Loucy (cell line): Measurements from ENCODE around the gene TPCN2.

Experiments used
- H2AFZ ChIP-seq: fragments of 200-600 bp; sonication (generic); 2 replicates; pipeline ENCODE4 v1.6.0; 2016; ENCODE audit warnings: antibody characterized with exemption, mild to moderate bottlenecking, low read length, moderate library complexity
- H3F3A ChIP-seq: fragments of 200-600 bp; 2 replicates; pipeline ENCODE4 v1.6.0; 2016; ENCODE audit warnings: antibody characterized with exemption, low read depth, mild to moderate bottlenecking
- H3K27me3 ChIP-seq: fragments of 200-600 bp; sonication (generic); 2 replicates; pipeline ENCODE4 v1.6.1; 2014; ENCODE audit warnings: low read length, mild to moderate bottlenecking; ENCODE audit not compliant: insufficient read depth, poor library complexity, severe bottlenecking
- H3K36me3 ChIP-seq: fragments of 200-600 bp; sonication (generic); 2 replicates; pipeline ENCODE4 v1.6.1; 2016; ENCODE audit warnings: low read length; ENCODE audit not compliant: insufficient read depth
- H3K4me1 ChIP-seq: fragments of 200-600 bp; sonication (generic); 2 replicates; pipeline ENCODE4 v1.5.1; 2014; ENCODE audit warnings: low read length, mild to moderate bottlenecking; ENCODE audit not compliant: insufficient read depth, poor library complexity, severe bottlenecking
- H3K4me2 ChIP-seq: fragments of 200-600 bp; sonication (generic); 2 replicates; pipeline ENCODE4 v1.6.0; 2014; ENCODE audit warnings: antibody characterized with exemption, low read length, low read depth, mild to moderate bottlenecking; ENCODE audit not compliant: poor library complexity, severe bottlenecking
- H3K4me3 ChIP-seq: fragments of 200-600 bp; sonication (generic); 2 replicates; pipeline ENCODE4 v1.5.1; 2014; ENCODE audit warnings: low read length, mild to moderate bottlenecking, mixed read lengths; ENCODE audit not compliant: poor library complexity, severe bottlenecking
- H3K79me2 ChIP-seq: fragments of 200-600 bp; sonication (generic); 2 replicates; pipeline ENCODE4 v1.6.1; 2014; ENCODE audit warnings: low read length; ENCODE audit not compliant: insufficient read depth
- H3K9ac ChIP-seq: fragments of 200-600 bp; sonication (generic); 2 replicates; pipeline ENCODE4 v1.6.0; 2014; ENCODE audit warnings: mild to moderate bottlenecking, low read depth, low read length, moderate library complexity; ENCODE audit not compliant: poor library complexity, severe bottlenecking
- H3K9me2 ChIP-seq: fragments of 200-600 bp; sonication (generic); replicated peaks from 2 replicates; pipeline ENCODE4 v1.6.1; 2016; ENCODE audit warnings: low read depth, low read length, mixed read lengths
- H3K9me3 ChIP-seq: fragments of 200-600 bp; sonication (generic); 2 replicates; pipeline ENCODE4 v1.6.1; 2014; ENCODE audit warnings: mild to moderate bottlenecking, antibody characterized with exemption, low read length, low read depth; ENCODE audit not compliant: insufficient read depth
- H4K20me1 ChIP-seq: fragments of 200-600 bp; sonication (generic); 2 replicates; pipeline ENCODE4 v1.6.0; 2014; ENCODE audit warnings: antibody characterized with exemption, low read length, mild to moderate bottlenecking; ENCODE audit not compliant: insufficient read depth, poor library complexity, severe bottlenecking
- EZH2phosphoT487 ChIP-seq: fragments of 200-600 bp; IDR thresholded peaks from 2 replicates; pipeline ENCODE4 v1.6.1; 2018; ENCODE audit warnings: antibody characterized with exemption, mild to moderate bottlenecking, moderate library complexity, borderline replicate concordance
- TF ChIP-seq, protein P1 (sequence below): fragments of 200-600 bp; sonication (generic); conservative IDR thresholded peaks from 2 replicates; pipeline ENCODE4 v1.5.1; 2014; ENCODE audit warnings: mild to moderate bottlenecking, antibody characterized with exemption, low read length

Gene TPCN2

DNA sequence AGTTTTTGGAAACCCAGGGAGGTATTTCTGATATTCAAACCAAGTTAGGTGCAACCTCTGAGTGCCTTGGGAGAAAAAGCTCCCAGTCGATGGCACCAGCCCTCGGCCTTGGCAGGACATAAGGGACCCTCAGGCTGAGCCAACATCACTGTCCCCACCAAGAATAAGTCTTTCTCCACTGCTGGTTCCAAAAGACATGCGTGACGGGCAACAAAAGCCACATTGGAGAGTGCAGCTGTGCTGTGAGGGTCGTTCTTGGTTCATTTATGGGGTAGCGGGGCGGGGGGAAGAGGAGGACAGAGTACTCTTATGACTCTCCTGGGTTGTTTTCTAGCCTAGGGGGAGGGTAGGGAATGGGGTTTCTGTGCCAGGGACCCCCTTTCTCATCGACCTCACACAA is 11.2 kb upstream of the TPCN2 start:
- H3K9me3 ChIP-seq: no peaks in the 10 kb centered on the region
- no peaks in the 10 kb centered on the region for H4K20me1 ChIP-seq
- no peak overlapping the region for H2AFZ ChIP-seq
- no peaks in the 10 kb centered on the region for H3K4me1 ChIP-seq
- no peaks in the 10 kb centered on the region for H3K36me3 ChIP-seq
- H3K4me2 ChIP-seq: no peak overlapping the region
- H3K4me3 ChIP-seq: no peak overlapping the region
- no peak overlapping the region for H3K9ac ChIP-seq
- no peaks in the 10 kb centered on the region for H3K79me2 ChIP-seq
- no peaks in the 10 kb centered on the region for H3K9me2 ChIP-seq
- no peaks in the 10 kb centered on the region for H3K27me3 ChIP-seq
- no peaks in the 10 kb centered on the region for H3F3A ChIP-seq
- TF ChIP-seq EZH2phosphoT487: no peak
- TF ChIP-seq, protein P1, sequence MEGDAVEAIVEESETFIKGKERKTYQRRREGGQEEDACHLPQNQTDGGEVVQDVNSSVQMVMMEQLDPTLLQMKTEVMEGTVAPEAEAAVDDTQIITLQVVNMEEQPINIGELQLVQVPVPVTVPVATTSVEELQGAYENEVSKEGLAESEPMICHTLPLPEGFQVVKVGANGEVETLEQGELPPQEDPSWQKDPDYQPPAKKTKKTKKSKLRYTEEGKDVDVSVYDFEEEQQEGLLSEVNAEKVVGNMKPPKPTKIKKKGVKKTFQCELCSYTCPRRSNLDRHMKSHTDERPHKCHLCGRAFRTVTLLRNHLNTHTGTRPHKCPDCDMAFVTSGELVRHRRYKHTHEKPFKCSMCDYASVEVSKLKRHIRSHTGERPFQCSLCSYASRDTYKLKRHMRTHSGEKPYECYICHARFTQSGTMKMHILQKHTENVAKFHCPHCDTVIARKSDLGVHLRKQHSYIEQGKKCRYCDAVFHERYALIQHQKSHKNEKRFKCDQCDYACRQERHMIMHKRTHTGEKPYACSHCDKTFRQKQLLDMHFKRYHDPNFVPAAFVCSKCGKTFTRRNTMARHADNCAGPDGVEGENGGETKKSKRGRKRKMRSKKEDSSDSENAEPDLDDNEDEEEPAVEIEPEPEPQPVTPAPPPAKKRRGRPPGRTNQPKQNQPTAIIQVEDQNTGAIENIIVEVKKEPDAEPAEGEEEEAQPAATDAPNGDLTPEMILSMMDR: no peak

- Histone ChIP-seq H2AFZ (no peak overlapping the region), H3K27me3 (no peaks in the 10 kb centered on the region), H3K4me2 (no peak overlapping the region), H3K4me1 (no peaks in the 10 kb centered on the region), H4K20me1 (no peaks in the 10 kb centered on the region), H3K4me3 (no peak overlapping the region), H3K36me3 (no peaks in the 10 kb centered on the region), H3K9me2 (no peaks in the 10 kb centered on the region), H3K9ac (no peak overlapping the region), H3K79me2 (no peaks in the 10 kb centered on the region), H3F3A (no peaks in the 10 kb centered on the region), H3K9me3 (no peaks in the 10 kb centered on the region)
- TF ChIP-seq EZH2phosphoT487: no peak
- TF ChIP-seq, protein P1: no peak
Measured at GRCh38 chr11:69039501-69039900, 9.2 kb upstream of the TPCN2 start.

DNA sequence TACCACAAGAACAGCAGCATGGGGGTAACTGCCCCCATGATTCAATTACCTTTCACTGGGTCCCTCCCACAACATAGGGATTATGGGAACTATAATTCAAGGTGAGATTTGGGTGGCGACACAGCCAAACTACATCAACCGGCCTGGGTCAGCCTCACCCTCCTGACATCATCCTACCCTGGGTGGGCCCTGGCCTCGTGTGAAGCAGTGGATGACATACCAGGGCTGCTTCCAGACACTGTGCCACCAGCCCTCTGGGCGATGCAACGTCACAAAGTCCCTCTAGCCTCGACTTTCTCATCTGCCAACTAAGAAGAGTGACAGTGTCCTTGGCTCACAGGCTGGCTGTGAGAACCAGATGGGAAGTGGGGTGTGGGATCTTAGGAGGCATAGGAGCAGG is 8.7 kb upstream of the TPCN2 start:
- Histone ChIP-seq H3K9me3 (no peaks in the 10 kb centered on the region), H3F3A (no peaks in the 10 kb centered on the region), H3K9ac (no peak overlapping the region), H3K4me3 (no peak overlapping the region), H3K4me2 (no peak overlapping the region), H2AFZ (no peak overlapping the region), H3K27me3 (no peaks in the 10 kb centered on the region), H3K79me2 (no peaks in the 10 kb centered on the region), H3K9me2 (no peaks in the 10 kb centered on the region), H4K20me1 (no peaks in the 10 kb centered on the region), H3K36me3 (no peaks in the 10 kb centered on the region), H3K4me1 (no peaks in the 10 kb centered on the region)
- no peak for TF ChIP-seq EZH2phosphoT487
- TF ChIP-seq, protein P1: no peak
